Breast epithelium (tissue), 3 donors: ENCODE measurements around the gene AASDH.

Experiments
- CTCF ChIP-seq, 3 donors: fragments of 450-650 bp; IDR thresholded peaks; one replicate each; pipeline ENCODE4 v1.5.1; 2016 to 2017; ENCODE audit warnings: antibody characterized with exemption in 3 of 3, mild to moderate bottlenecking in 3 of 3, moderate library complexity in 3 of 3
- POLR2A ChIP-seq: fragments of 450-650 bp; IDR thresholded peaks from one replicate; pipeline ENCODE4 v1.6.1; 2016; ENCODE audit warnings: antibody characterized with exemption, mild to moderate bottlenecking, moderate library complexity

- no peak for TF ChIP-seq CTCF (IDR thresholded peaks at IDR 0.05)
- no peak for TF ChIP-seq POLR2A
Measured at GRCh38 chr4:56389558-56389957, 2.3 kb upstream of the AASDH start.
